HepG2 (cell line): ENCODE results near the gene ARHGAP10. TPM values are rescaled to one million over a fixed set of nuclear protein-coding genes. Genes with fewer than 3 reads are reported as not detected.

Experiments used
- ATAC-seq: fragments of 200-7000 bp; cut with Tn5 transposase; 3 replicates; pipeline ENCODE4 v1.9.1; 2020; ENCODE audit warnings: mild to moderate bottlenecking, moderate library complexity
- BruUV-seq: library from RNA; stranded (reverse); fragments of 400-500 nt; replicated peaks from 2 replicates; lab custom pipeline; 2021; lab: Mats Ljungman, UMichigan
- CTCF ChIA-PET: fragments of 300-600 bp; formaldehyde crosslinking; extraction: SDS; loops from one replicate; lab custom pipeline; 2021; ENCODE audit warnings: low total read pairs, inconsistent platforms, low intra/inter-chr PET ratio; lab: Yijun Ruan, JAX
- POLR2A ChIA-PET: fragments of 350-600 bp; sonication (Branson Sonifier 250); formaldehyde crosslinking; loops from one replicate; lab custom pipeline; 2020; ENCODE audit warnings: antibody characterized with exemption, inconsistent platforms; lab: Yijun Ruan, JAX
- DNase-seq: peaks from one replicate; pipeline ENCODE4 v3.0.0-alpha.2; 2015; ENCODE audit warnings: low spot score
- FAIRE-seq: peaks from 3 replicates; lab custom pipeline; 2011; peaks lifted over from hg19 to GRCh38; lab: Jason Lieb, UNC
- H2AFZ ChIP-seq: one replicate; pipeline ENCODE4 v1.6.1; 2011; ENCODE audit warnings: low read length, inconsistent platforms
- H3K27ac ChIP-seq: fragments of 300-600 bp; 3 replicates; pipeline ENCODE4 v1.8.0; 2011; ENCODE audit warnings: mixed run types, mild to moderate bottlenecking, mixed read lengths, low read length, inconsistent platforms; ENCODE audit not compliant: insufficient read depth; ENCODE audit errors: extremely low read length
- H3K27me3 ChIP-seq, 2 experiments: fragments of 200-600 bp in 1 of 2; 2 replicates in 1 of 2; 3 replicates in 1 of 2; pipeline versions ENCODE4 v1.6.0 to v1.8.0; 2011; ENCODE audit warnings: low read length in 2 of 2, mild to moderate bottlenecking in 2 of 2, moderate library complexity in 2 of 2, inconsistent platforms in 1 of 2; ENCODE audit not compliant: insufficient read depth in 2 of 2, control insufficient read depth in 1 of 2
- H3K36me3 ChIP-seq, 2 experiments: fragments of 200-600 bp in 1 of 2; replicated peaks in 1 of 2; 2 replicates in 1 of 2; 3 replicates in 1 of 2; pipeline versions ENCODE4 v1.5.1 to v1.8.0; 2011; ENCODE audit warnings: low read length in 2 of 2, inconsistent platforms in 1 of 2; ENCODE audit not compliant: insufficient read depth in 2 of 2, control insufficient read depth in 1 of 2
- H3K4me1 ChIP-seq: 2 replicates; pipeline ENCODE4 v1.5.1; 2012; ENCODE audit warnings: low read length, inconsistent platforms; ENCODE audit not compliant: insufficient read depth
- H3K4me2 ChIP-seq: 2 replicates; pipeline ENCODE4 v1.6.0; 2011; ENCODE audit warnings: low read depth, low read length, inconsistent platforms
- H3K4me3 ChIP-seq, 3 experiments: fragments of 200-600 bp in 1 of 3; sonication (generic), shearing (Covaris generic) in 1 of 3; replicated peaks in 1 of 3; 2 replicates each; pipeline ENCODE4 v1.5.1; 2011 to 2016; ENCODE audit warnings: low read length in 3 of 3, inconsistent platforms in 2 of 3, low read depth in 2 of 3, mild to moderate bottlenecking in 2 of 3, control low read depth in 1 of 3, mixed read lengths in 1 of 3; ENCODE audit not compliant: insufficient read depth in 1 of 3
- H3K79me2 ChIP-seq: one replicate; pipeline ENCODE4 v1.6.1; 2011; ENCODE audit warnings: low read length, inconsistent platforms; ENCODE audit not compliant: insufficient read depth
- H3K9ac ChIP-seq: 2 replicates; pipeline ENCODE4 v1.6.0; 2011; ENCODE audit warnings: mild to moderate bottlenecking, low read depth, low read length, inconsistent platforms; ENCODE audit not compliant: insufficient read depth
- H3K9me3 ChIP-seq: 2 replicates; pipeline ENCODE4 v1.5.1; 2012; ENCODE audit warnings: mild to moderate bottlenecking, low read length
- H4K20me1 ChIP-seq: 2 replicates; pipeline ENCODE4 v1.6.0; 2011; ENCODE audit warnings: inconsistent platforms, mild to moderate bottlenecking, low read length, moderate library complexity; ENCODE audit not compliant: insufficient read depth
- GATA4 ChIP-seq: sonication (generic); IDR thresholded peaks from 2 replicates; pipeline ENCODE4 v1.6.1; 2016; ENCODE audit warnings: antibody characterized with exemption, low read depth, borderline replicate concordance
- KLF11 ChIP-seq: IDR thresholded peaks from 2 replicates; pipeline ENCODE4 v1.6.1; 2016; ENCODE audit warnings: missing compliant biosample characterization
- MZF1 ChIP-seq: sonication (generic); formaldehyde crosslinking; IDR thresholded peaks from 2 replicates; pipeline ENCODE4 v1.8.1; 2023; ENCODE audit warnings: mild to moderate bottlenecking, missing genetic modification reagents, borderline replicate concordance
- RCOR2 ChIP-seq: IDR thresholded peaks from 2 replicates; pipeline ENCODE4 v1.6.1; 2016; ENCODE audit warnings: missing biosample characterization, missing genetic modification reagents
- ZNF792 ChIP-seq: IDR thresholded peaks from 2 replicates; pipeline ENCODE4 v1.6.1; 2016
- ZNF879 ChIP-seq: sonication (generic); formaldehyde crosslinking; IDR thresholded peaks from 2 replicates; pipeline ENCODE4 v1.8.1; 2023; ENCODE audit warnings: missing genetic modification reagents
- ZSCAN30 ChIP-seq: sonication (generic); formaldehyde crosslinking; IDR thresholded peaks from 2 replicates; pipeline ENCODE4 v1.5.0; 2020; ENCODE audit warnings: mild to moderate bottlenecking, missing genetic modification reagents
- WGBS: methylation state at CpG from one replicate; pipeline ENCODE4 v1.1.6; 2017; ENCODE audit warnings: low lambda C conversion rate; 5-methylcytosine and 5-hydroxymethylcytosine counted together
- in situ Hi-C: cut with HindIII; loops from 2 replicates; pipeline ENCODE4 v1.10.0; 2017; ENCODE audit warnings: low pct_unique_long_range_greater_than_20kb; ENCODE audit not compliant: extremely low pct_ligation_motif_present
- intact Hi-C: fragments of 100-400 bp; cut with micrococcal nuclease; formaldehyde crosslinking; loops from one replicate; pipeline ENCODE4 v1.10.0; 2022; ENCODE audit not compliant: unreplicated experiment
- polyA plus RNA-seq, 8 experiments: library from polyadenylated mRNA; depleted of rRNA in 3 of 8; stranded (reverse) in 7 of 8; unstranded in 1 of 8; fragments of >200 nt; fragmentation: Illumina TruSeq in 4 of 8; extraction: Trizol in 4 of 8; gene quantifications; 2 replicates each; pipeline versions ENCODE4 v1.2.1 to v1.2.3, GENCODE V29; 2011 to 2016; ENCODE audit warnings: low read depth in 4 of 8, missing spikeins in 1 of 8, mixed read lengths in 1 of 8; ENCODE audit not compliant: insufficient read depth in 1 of 8
- total RNA-seq, 5 experiments: library from RNA; depleted of rRNA; stranded (reverse); fragments of >200 nt; fragmentation: Illumina TruSeq; extraction: Trizol; gene quantifications; 2 replicates each; pipeline ENCODE4 v1.2.3, GENCODE V29; 2016; ENCODE audit warnings: low read depth in 1 of 5
- TF ChIP-seq, protein P1 (sequence below): sonication (generic); formaldehyde crosslinking; IDR thresholded peaks from 2 replicates; pipeline ENCODE4 v1.4.0; 2020; ENCODE audit warnings: missing genetic modification reagents
- TF ChIP-seq, protein P2 (sequence below): IDR thresholded peaks from 2 replicates; pipeline ENCODE4 v1.6.1; 2016; ENCODE audit warnings: low read depth, borderline replicate concordance
- TF ChIP-seq, protein P3 (sequence below): IDR thresholded peaks from 2 replicates; pipeline ENCODE4 v1.6.1; 2012; ENCODE audit warnings: low read length, improper control_type of control experiment
- TF ChIP-seq, protein P4 (sequence below): sonication (generic); formaldehyde crosslinking; IDR thresholded peaks from 2 replicates; pipeline ENCODE4 v1.4.0; 2020; ENCODE audit warnings: missing genetic modification reagents
- TF ChIP-seq, protein P5 (sequence below): sonication (generic); formaldehyde crosslinking; IDR thresholded peaks from 2 replicates; pipeline ENCODE4 v1.5.0; 2020; ENCODE audit warnings: mild to moderate bottlenecking, missing genetic modification reagents, borderline replicate concordance

The ARHGAP10 gene
- total and polyA plus RNA-seq, 2 of the 13 experiments (the other 11 are each of a cell fraction or from before 2014, with no cell fraction given), result 0.45 to 1.6 TPM

DNA sequence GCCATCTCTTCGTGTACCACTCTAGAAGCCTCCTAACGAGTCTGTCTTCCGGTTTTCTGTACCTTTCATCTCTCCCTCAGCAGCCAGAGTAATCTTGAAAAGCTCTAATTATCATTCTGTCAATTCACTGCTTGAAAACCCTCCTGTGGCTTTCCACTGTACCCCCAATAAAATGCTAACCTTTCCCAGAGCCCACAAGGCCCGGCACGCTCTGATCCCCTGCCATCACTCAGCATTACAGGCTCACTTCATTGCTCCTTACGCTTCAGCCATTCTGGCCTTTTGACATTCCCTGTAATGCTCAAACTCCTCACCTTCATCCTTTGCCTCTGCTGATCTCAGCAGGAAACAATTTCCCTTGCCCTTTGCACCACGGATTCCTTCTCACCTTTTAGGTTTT, 112.9 kb downstream of the ARHGAP10 start:
- Histone ChIP-seq H4K20me1 (no peaks in the 10 kb centered on the region), H3K79me2 (no peaks in the 10 kb centered on the region), H3K9me3 (no peaks in the 10 kb centered on the region), H2AFZ (no peak overlapping the region), H3K27ac (no peak overlapping the region), H3K9ac (no peak overlapping the region), H3K36me3 (no peaks in the 10 kb centered on the region), H3K4me2 (no peak overlapping the region), H3K4me3 (no peak overlapping the region), H3K4me1 (no peaks in the 10 kb centered on the region; the same call in 1 of the 2 replicates), H3K27me3 (no peaks in the 10 kb centered on the region)
- no peak for TF ChIP-seq ZNF879 (CRISPR knock-in tag)
- TF ChIP-seq, protein P1, sequence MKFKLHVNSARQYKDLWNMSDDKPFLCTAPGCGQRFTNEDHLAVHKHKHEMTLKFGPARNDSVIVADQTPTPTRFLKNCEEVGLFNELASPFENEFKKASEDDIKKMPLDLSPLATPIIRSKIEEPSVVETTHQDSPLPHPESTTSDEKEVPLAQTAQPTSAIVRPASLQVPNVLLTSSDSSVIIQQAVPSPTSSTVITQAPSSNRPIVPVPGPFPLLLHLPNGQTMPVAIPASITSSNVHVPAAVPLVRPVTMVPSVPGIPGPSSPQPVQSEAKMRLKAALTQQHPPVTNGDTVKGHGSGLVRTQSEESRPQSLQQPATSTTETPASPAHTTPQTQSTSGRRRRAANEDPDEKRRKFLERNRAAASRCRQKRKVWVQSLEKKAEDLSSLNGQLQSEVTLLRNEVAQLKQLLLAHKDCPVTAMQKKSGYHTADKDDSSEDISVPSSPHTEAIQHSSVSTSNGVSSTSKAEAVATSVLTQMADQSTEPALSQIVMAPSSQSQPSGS (CRISPR knock-in tag), result no peak
- no peak for TF ChIP-seq ZSCAN30
- TF ChIP-seq MZF1 (CRISPR knock-in tag), result no peak
- TF ChIP-seq, protein P2, sequence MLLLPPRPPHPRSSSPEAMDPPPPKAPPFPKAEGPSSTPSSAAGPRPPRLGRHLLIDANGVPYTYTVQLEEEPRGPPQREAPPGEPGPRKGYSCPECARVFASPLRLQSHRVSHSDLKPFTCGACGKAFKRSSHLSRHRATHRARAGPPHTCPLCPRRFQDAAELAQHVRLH, result no peak
- no peak for TF ChIP-seq GATA4
- TF ChIP-seq, protein P3, sequence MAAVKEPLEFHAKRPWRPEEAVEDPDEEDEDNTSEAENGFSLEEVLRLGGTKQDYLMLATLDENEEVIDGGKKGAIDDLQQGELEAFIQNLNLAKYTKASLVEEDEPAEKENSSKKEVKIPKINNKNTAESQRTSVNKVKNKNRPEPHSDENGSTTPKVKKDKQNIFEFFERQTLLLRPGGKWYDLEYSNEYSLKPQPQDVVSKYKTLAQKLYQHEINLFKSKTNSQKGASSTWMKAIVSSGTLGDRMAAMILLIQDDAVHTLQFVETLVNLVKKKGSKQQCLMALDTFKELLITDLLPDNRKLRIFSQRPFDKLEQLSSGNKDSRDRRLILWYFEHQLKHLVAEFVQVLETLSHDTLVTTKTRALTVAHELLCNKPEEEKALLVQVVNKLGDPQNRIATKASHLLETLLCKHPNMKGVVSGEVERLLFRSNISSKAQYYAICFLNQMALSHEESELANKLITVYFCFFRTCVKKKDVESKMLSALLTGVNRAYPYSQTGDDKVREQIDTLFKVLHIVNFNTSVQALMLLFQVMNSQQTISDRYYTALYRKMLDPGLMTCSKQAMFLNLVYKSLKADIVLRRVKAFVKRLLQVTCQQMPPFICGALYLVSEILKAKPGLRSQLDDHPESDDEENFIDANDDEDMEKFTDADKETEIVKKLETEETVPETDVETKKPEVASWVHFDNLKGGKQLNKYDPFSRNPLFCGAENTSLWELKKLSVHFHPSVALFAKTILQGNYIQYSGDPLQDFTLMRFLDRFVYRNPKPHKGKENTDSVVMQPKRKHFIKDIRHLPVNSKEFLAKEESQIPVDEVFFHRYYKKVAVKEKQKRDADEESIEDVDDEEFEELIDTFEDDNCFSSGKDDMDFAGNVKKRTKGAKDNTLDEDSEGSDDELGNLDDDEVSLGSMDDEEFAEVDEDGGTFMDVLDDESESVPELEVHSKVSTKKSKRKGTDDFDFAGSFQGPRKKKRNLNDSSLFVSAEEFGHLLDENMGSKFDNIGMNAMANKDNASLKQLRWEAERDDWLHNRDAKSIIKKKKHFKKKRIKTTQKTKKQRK, result no peak
- TF ChIP-seq RCOR2, result no peak
- no peak for TF ChIP-seq KLF11 (CRISPR knock-in tag)
- TF ChIP-seq, protein P4, sequence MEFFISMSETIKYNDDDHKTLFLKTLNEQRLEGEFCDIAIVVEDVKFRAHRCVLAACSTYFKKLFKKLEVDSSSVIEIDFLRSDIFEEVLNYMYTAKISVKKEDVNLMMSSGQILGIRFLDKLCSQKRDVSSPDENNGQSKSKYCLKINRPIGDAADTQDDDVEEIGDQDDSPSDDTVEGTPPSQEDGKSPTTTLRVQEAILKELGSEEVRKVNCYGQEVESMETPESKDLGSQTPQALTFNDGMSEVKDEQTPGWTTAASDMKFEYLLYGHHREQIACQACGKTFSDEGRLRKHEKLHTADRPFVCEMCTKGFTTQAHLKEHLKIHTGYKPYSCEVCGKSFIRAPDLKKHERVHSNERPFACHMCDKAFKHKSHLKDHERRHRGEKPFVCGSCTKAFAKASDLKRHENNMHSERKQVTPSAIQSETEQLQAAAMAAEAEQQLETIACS, result no peak
- TF ChIP-seq, protein P5, sequence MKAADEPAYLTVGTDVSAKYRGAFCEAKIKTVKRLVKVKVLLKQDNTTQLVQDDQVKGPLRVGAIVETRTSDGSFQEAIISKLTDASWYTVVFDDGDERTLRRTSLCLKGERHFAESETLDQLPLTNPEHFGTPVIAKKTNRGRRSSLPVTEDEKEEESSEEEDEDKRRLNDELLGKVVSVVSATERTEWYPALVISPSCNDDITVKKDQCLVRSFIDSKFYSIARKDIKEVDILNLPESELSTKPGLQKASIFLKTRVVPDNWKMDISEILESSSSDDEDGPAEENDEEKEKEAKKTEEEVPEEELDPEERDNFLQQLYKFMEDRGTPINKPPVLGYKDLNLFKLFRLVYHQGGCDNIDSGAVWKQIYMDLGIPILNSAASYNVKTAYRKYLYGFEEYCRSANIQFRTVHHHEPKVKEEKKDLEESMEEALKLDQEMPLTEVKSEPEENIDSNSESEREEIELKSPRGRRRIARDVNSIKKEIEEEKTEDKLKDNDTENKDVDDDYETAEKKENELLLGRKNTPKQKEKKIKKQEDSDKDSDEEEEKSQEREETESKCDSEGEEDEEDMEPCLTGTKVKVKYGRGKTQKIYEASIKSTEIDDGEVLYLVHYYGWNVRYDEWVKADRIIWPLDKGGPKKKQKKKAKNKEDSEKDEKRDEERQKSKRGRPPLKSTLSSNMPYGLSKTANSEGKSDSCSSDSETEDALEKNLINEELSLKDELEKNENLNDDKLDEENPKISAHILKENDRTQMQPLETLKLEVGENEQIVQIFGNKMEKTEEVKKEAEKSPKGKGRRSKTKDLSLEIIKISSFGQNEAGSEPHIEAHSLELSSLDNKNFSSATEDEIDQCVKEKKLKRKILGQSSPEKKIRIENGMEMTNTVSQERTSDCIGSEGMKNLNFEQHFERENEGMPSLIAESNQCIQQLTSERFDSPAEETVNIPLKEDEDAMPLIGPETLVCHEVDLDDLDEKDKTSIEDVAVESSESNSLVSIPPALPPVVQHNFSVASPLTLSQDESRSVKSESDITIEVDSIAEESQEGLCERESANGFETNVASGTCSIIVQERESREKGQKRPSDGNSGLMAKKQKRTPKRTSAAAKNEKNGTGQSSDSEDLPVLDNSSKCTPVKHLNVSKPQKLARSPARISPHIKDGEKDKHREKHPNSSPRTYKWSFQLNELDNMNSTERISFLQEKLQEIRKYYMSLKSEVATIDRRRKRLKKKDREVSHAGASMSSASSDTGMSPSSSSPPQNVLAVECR (CRISPR knock-in tag), result no peak
- no peak for TF ChIP-seq ZNF792 (CRISPR knock-in tag)
- no TSS peak for BruUV-seq
- in situ Hi-C loops, result no loop called here
- WGBS, result 65% methylated on average over 7 of the region's 7 CpGs
- no peak for FAIRE-seq
- no peak for ATAC-seq
- ChIA-PET POLR2A (no interaction called here), CTCF (no interaction called here)
- intact Hi-C loops, result no loop called here
- DNase-seq, result no peak
